Neural crest cell (in vitro differentiated cells): ENCODE data around the gene PCBD1. TPM values are rescaled to one million over a fixed set of nuclear protein-coding genes. Genes with fewer than 3 reads are reported as not detected.
"Not testable (repeated sequence)": the region's sequence is repeated elsewhere in the genome, so short reads cannot be mapped to it uniquely, and the experiment has no call there.

ENCODE experiments used
- DNase-seq: peaks from one replicate; pipeline ENCODE4 v3.0.0; 2021; ENCODE audit warnings: low read depth, mixed read lengths, low spot score
- H3K27ac Mint-ChIP-seq: one replicate; pipeline ENCODE4 v1.8.0; 2021; ENCODE audit warnings: mild to moderate bottlenecking, mixed read lengths; ENCODE audit not compliant: unreplicated experiment
- H3K27me3 Mint-ChIP-seq: 2 replicates; pipeline ENCODE4 v1.8.0; 2021; ENCODE audit warnings: low read depth, mild to moderate bottlenecking, mixed read lengths
- H3K36me3 Mint-ChIP-seq: 2 replicates; pipeline ENCODE4 v1.8.0; 2021; ENCODE audit warnings: low read depth, mild to moderate bottlenecking, mixed read lengths
- H3K4me1 Mint-ChIP-seq: 2 replicates; pipeline ENCODE4 v1.8.0; 2021; ENCODE audit warnings: mixed read lengths
- H3K4me3 Mint-ChIP-seq: one replicate; pipeline ENCODE4 v1.8.0; 2021; ENCODE audit warnings: mild to moderate bottlenecking, mixed read lengths
- H3K9me3 Mint-ChIP-seq: 2 replicates; pipeline ENCODE4 v1.8.0; 2021; ENCODE audit warnings: mixed read lengths
- CTCF ChIP-seq: fragments of 200-600 bp; sonication (generic); conservative IDR thresholded peaks from 2 replicates; pipeline ENCODE4 v1.5.0; 2021; ENCODE audit warnings: antibody characterized with exemption, mild to moderate bottlenecking
- total RNA-seq: library from RNA; stranded (reverse); gene quantifications from 2 replicates; pipeline ENCODE4 v1.2.1, GENCODE V29; 2021

Gene PCBD1
- total RNA-seq, 1 donor from 2014 or later = 38.3 TPM

- TF ChIP-seq CTCF = no peak
Observed at GRCh38 chr10:70921285-70921684, 32.9 kb upstream of the PCBD1 start.

GRCh38 chr10:70920519-70920918 lies 32.2 kb upstream of the PCBD1 start:
- no peak overlapping the region for H3K27ac Mint-ChIP-seq
- no peaks in the 10 kb centered on the region for H3K4me1 Mint-ChIP-seq
- no peaks in the 10 kb centered on the region for H3K36me3 Mint-ChIP-seq
- DNase-seq = no peak
- H3K4me3 Mint-ChIP-seq = no peak overlapping the region
- peaks cover 7% of the 10 kb centered on the region for H3K27me3 Mint-ChIP-seq
- H3K9me3 Mint-ChIP-seq = no peaks in the 10 kb centered on the region
- no peak for TF ChIP-seq CTCF

More at GRCh38 chr10:70921285-70921684, 32.9 kb upstream of the PCBD1 start:
- H3K27ac Mint-ChIP-seq = no peak overlapping the region
- peaks cover 7% of the 10 kb centered on the region for H3K27me3 Mint-ChIP-seq
- no peak for DNase-seq
- H3K4me1 Mint-ChIP-seq = no peaks in the 10 kb centered on the region
- no peaks in the 10 kb centered on the region for H3K36me3 Mint-ChIP-seq
- no peak overlapping the region for H3K4me3 Mint-ChIP-seq
- no peaks in the 10 kb centered on the region for H3K9me3 Mint-ChIP-seq

DNA sequence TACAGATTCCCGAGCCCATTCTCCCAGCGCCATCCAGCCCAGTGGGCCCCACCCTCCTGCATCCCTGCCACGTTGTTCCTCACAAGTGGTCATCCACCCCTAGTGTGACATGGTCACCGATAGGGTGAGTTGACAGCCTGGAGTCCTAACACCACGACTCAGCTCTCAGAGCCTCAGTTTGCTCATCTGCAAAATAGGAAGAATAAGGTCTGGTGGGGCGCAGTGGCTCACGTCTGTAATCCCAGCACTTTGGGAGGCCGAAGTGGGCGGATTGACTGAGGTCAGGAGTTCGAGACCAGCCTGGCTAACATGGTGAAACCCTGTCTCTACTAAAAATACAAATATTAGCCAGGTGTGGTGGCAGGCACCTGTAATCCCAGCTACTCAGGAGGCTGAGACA lies 31.5 kb upstream of the PCBD1 start:
- H3K4me3 Mint-ChIP-seq, H3K4me1 Mint-ChIP-seq, H3K27ac Mint-ChIP-seq, H3K9me3 Mint-ChIP-seq, H3K27me3 Mint-ChIP-seq, DNase-seq, H3K36me3 Mint-ChIP-seq: not testable (repeated sequence)

DNA sequence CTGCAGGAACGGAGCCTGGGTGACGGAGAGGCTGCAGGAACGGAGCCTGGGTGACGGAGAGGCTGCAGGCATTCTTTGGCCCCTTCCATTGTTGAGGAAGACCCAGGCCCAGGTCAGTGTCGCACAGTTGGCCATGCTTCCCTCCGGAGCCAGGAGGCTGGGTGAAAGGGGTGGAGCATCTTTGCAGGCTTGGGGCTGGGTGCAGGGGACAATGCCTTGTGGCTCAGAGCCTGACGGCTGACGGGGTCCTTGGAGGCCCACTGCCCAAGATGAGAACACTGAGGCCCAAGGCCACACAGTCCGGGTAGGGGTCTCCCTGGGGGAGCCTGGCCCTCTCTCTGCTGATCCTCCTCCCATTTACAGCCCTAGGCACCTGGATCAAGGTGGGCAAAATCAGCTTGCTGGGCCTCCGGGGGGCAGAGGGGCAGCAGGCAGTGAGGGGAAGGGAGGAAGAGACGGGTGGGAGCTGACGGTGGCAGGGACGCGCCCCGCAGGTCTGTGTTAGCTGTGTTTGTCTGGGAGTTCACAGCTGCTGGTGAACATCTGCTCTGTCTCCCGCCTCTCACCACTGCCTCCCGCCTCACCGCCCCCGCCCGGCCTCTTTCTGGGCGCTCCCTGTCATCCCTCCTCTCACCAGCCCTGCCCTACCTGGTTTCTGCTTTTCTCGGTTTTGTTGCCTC lies 30.6 kb upstream of the PCBD1 start:
- DNase-seq = no peak
- no peak for TF ChIP-seq CTCF

GRCh38 chr10:70917635-70918034 lies 29.3 kb upstream of the PCBD1 start:
- Mint-ChIP-seq H3K27ac (no peak overlapping the region), H3K36me3 (no peaks in the 10 kb centered on the region), H3K9me3 (no peaks in the 10 kb centered on the region), H3K4me1 (no peaks in the 10 kb centered on the region), H3K27me3 (peaks cover 4% of the 10 kb centered on the region), H3K4me3 (no peak overlapping the region)
- no peak for TF ChIP-seq CTCF
- no peak for DNase-seq

More for the DNA sequence above, 30.6 kb upstream of the PCBD1 start:
- Mint-ChIP-seq H3K36me3 (no peaks in the 10 kb centered on the region), H3K4me1 (no peaks in the 10 kb centered on the region), H3K4me3 (no peak overlapping the region), H3K27ac (no peak overlapping the region), H3K27me3 (peaks cover 4% of the 10 kb centered on the region), H3K9me3 (no peaks in the 10 kb centered on the region)

- no peak for DNase-seq
- Mint-ChIP-seq H3K4me3 (no peak overlapping the region), H3K9me3 (no peaks in the 10 kb centered on the region)
Observed at GRCh38 chr10:70917226-70917625, 28.9 kb upstream of the PCBD1 start.

More at GRCh38 chr10:70917226-70917625, 28.9 kb upstream of the PCBD1 start:
- no peaks in the 10 kb centered on the region for H3K36me3 Mint-ChIP-seq
- H3K27me3 Mint-ChIP-seq = peaks cover 4% of the 10 kb centered on the region
- H3K27ac Mint-ChIP-seq = no peak overlapping the region
- TF ChIP-seq CTCF = no peak
- H3K4me1 Mint-ChIP-seq = no peaks in the 10 kb centered on the region
